Tibial nerve (tissue), 4 donors: ENCODE data around the gene EPS8. TPM values are rescaled to one million over a fixed set of nuclear protein-coding genes. Genes with fewer than 3 reads are reported as not detected.
A peak's percentile ranks its signal among the peaks of the same experiment; 100 is the strongest.

Experiments used
- DNase-seq, 2 donors: peaks; one replicate each; pipeline ENCODE4 v3.0.0-alpha.2; 2019; ENCODE audit warnings: low spot score in 2 of 2
- H3K27ac ChIP-seq, 4 donors: fragments of 200-600 bp; sonication (generic) in 3 of 4; one replicate each; pipeline ENCODE4 v1.5.1; 2017 to 2019; ENCODE audit warnings: mild to moderate bottlenecking in 1 of 4
- H3K27me3 ChIP-seq, 2 donors: fragments of 200-600 bp; sonication (generic) in 1 of 2; one replicate each; pipeline versions ENCODE4 v1.5.1 to v1.6.0; 2017 to 2019
- H3K36me3 ChIP-seq, 3 donors: fragments of 200-600 bp; sonication (generic); one replicate each; pipeline ENCODE4 v1.5.1; 2018 to 2019
- H3K4me1 ChIP-seq, 4 donors: fragments of 200-600 bp; sonication (generic) in 3 of 4; one replicate each; pipeline ENCODE4 v1.5.1; 2017 to 2019
- H3K4me3 ChIP-seq, 4 donors: fragments of 200-600 bp; sonication (generic) in 3 of 4; one replicate each; pipeline ENCODE4 v1.5.1; 2017 to 2019; ENCODE audit warnings: mild to moderate bottlenecking in 1 of 4, moderate library complexity in 1 of 4
- H3K9me3 ChIP-seq, 4 donors: fragments of 200-600 bp; sonication (generic) in 3 of 4; one replicate each; pipeline ENCODE4 v1.5.1; 2017 to 2019
- CTCF ChIP-seq, 5 experiments: fragments of 200-600 bp in 3 of 5; fragments of 450-650 bp in 2 of 5; sonication (generic) in 3 of 5; IDR thresholded peaks; one replicate each; pipeline ENCODE4 v1.5.1; 2016 to 2019; ENCODE audit warnings: antibody characterized with exemption in 5 of 5, mild to moderate bottlenecking in 3 of 5, moderate library complexity in 2 of 5
- EP300 ChIP-seq, 2 donors: sonication (generic); formaldehyde crosslinking; IDR thresholded peaks; one replicate each; pipeline ENCODE4 v1.6.1; 2017; ENCODE audit warnings: antibody characterized with exemption in 2 of 2, mild to moderate bottlenecking in 1 of 2
- POLR2A ChIP-seq, 2 donors: fragments of 450-650 bp; IDR thresholded peaks; one replicate each; pipeline ENCODE4 v1.6.1; 2017; ENCODE audit warnings: antibody characterized with exemption in 2 of 2, mild to moderate bottlenecking in 2 of 2, moderate library complexity in 2 of 2
- WGBS, 2 donors: methylation state at CpG; one replicate each; pipeline ENCODE4 v1.1.5; 2018; 5-methylcytosine and 5-hydroxymethylcytosine counted together
- total RNA-seq, 4 donors: library from RNA; depleted of rRNA; stranded (reverse); fragments of >200 nt; gene quantifications; one replicate each; pipeline ENCODE4 v1.1.0, GENCODE V29; 2016

EPS8 gene
- total RNA-seq, 4 donors from 2014 or later = 153 to 215 (median 193) TPM

- H3K4me1 ChIP-seq = peaks cover 0 to 6% (median 0%) of the 10 kb centered on the region in 4 donors
- H3K27me3 ChIP-seq = no peaks in the 10 kb centered on the region
- 4 to 5% methylated on average over 16 of the region's 16 CpGs for WGBS, 2 donors
- peak in 1 of 2 donors; percentile 75 for DNase-seq
- peak; percentile 85 to 94 (median 89) for TF ChIP-seq CTCF (IDR thresholded peaks at IDR 0.05)
- no peak for TF ChIP-seq POLR2A (IDR thresholded peaks at IDR 0.05)
- peak; percentile 13 to 46 for TF ChIP-seq EP300 (IDR thresholded peaks at IDR 0.05)
- H3K36me3 ChIP-seq = no peaks in the 10 kb centered on the region
- H3K27ac ChIP-seq = peak overlapping the region in 3 of 4 donors; percentile 7 to 56 (median 28)
- H3K9me3 ChIP-seq = no peaks in the 10 kb centered on the region
- peak overlapping the region in 3 of 4 donors; percentile 8 to 32 (median 21) for H3K4me3 ChIP-seq
Measured at GRCh38 chr12:15590180-15590826, 198.9 kb downstream of the EPS8 start.

- no peaks in the 10 kb centered on the region for H3K27me3 ChIP-seq
- H3K36me3 ChIP-seq = no peaks in the 10 kb centered on the region
- H3K9me3 ChIP-seq = no peaks in the 10 kb centered on the region
- H3K4me1 ChIP-seq = peaks cover 0 to 6% (median 0%) of the 10 kb centered on the region in 4 donors
- no peak overlapping the region for H3K27ac ChIP-seq
- 81 to 82% methylated on average over 8 of the region's 8 CpGs for WGBS, 2 donors
- TF ChIP-seq CTCF (IDR thresholded peaks at IDR 0.05) (no peak), EP300 (IDR thresholded peaks at IDR 0.05) (no peak), POLR2A (IDR thresholded peaks at IDR 0.05) (no peak)
- H3K4me3 ChIP-seq = no peak overlapping the region
- DNase-seq = no peak
Measured at GRCh38 chr12:15589328-15590032, 199.7 kb downstream of the EPS8 start.

GRCh38 chr12:15584366-15585041 lies 204.7 kb downstream of the EPS8 start:
- no peak overlapping the region for H3K4me3 ChIP-seq
- H3K9me3 ChIP-seq = no peaks in the 10 kb centered on the region
- peaks cover 0 to 4% (median 0%) of the 10 kb centered on the region in 4 donors for H3K4me1 ChIP-seq
- 23% methylated on average over 3 of the region's 3 CpGs for WGBS, 2 donors
- peak in 1 of 2 donors; percentile 49 for DNase-seq
- H3K27me3 ChIP-seq = no peaks in the 10 kb centered on the region
- no peaks in the 10 kb centered on the region for H3K36me3 ChIP-seq
- H3K27ac ChIP-seq = no peak overlapping the region
- TF ChIP-seq CTCF (IDR thresholded peaks at IDR 0.05) (peak; percentile 54 to 74 (median 62)), POLR2A (IDR thresholded peaks at IDR 0.05) (no peak), EP300 (IDR thresholded peaks at IDR 0.05) (no peak)

GRCh38 chr12:15583804-15584203 lies 205.4 kb downstream of the EPS8 start:
- Histone ChIP-seq H3K27me3 (no peaks in the 10 kb centered on the region), H3K36me3 (no peaks in the 10 kb centered on the region), H3K4me3 (no peak overlapping the region), H3K9me3 (no peaks in the 10 kb centered on the region), H3K4me1 (peaks cover 0 to 4% (median 0%) of the 10 kb centered on the region in 4 donors), H3K27ac (no peak overlapping the region)
- TF ChIP-seq POLR2A (IDR thresholded peaks at IDR 0.05) (no peak), CTCF (IDR thresholded peaks at IDR 0.05) (no peak), EP300 (IDR thresholded peaks at IDR 0.05) (no peak)
- DNase-seq = no peak
- 47 to 48% methylated on average over 7 of the region's 7 CpGs for WGBS, 2 donors
